Stimulated activated CD4-positive, alpha-beta T cell treated with anti-CD3 and anti-CD28 coated beads, Interleukin-2, amount 100 ng/mL, for 48 hours (primary cell): ENCODE results near the gene ZMYND15.
"Not testable (repeated sequence)": the region's sequence is repeated elsewhere in the genome, so short reads cannot be mapped to it uniquely, and the experiment has no call there.

Source experiments
- DNase-seq, 2 donors: peaks; one replicate each; pipeline ENCODE4 v3.0.0-alpha.2; 2020

Gene ZMYND15, protein sequence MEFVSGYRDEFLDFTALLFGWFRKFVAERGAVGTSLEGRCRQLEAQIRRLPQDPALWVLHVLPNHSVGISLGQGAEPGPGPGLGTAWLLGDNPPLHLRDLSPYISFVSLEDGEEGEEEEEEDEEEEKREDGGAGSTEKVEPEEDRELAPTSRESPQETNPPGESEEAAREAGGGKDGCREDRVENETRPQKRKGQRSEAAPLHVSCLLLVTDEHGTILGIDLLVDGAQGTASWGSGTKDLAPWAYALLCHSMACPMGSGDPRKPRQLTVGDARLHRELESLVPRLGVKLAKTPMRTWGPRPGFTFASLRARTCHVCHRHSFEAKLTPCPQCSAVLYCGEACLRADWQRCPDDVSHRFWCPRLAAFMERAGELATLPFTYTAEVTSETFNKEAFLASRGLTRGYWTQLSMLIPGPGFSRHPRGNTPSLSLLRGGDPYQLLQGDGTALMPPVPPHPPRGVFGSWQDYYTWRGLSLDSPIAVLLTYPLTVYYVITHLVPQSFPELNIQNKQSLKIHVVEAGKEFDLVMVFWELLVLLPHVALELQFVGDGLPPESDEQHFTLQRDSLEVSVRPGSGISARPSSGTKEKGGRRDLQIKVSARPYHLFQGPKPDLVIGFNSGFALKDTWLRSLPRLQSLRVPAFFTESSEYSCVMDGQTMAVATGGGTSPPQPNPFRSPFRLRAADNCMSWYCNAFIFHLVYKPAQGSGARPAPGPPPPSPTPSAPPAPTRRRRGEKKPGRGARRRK

DNA sequence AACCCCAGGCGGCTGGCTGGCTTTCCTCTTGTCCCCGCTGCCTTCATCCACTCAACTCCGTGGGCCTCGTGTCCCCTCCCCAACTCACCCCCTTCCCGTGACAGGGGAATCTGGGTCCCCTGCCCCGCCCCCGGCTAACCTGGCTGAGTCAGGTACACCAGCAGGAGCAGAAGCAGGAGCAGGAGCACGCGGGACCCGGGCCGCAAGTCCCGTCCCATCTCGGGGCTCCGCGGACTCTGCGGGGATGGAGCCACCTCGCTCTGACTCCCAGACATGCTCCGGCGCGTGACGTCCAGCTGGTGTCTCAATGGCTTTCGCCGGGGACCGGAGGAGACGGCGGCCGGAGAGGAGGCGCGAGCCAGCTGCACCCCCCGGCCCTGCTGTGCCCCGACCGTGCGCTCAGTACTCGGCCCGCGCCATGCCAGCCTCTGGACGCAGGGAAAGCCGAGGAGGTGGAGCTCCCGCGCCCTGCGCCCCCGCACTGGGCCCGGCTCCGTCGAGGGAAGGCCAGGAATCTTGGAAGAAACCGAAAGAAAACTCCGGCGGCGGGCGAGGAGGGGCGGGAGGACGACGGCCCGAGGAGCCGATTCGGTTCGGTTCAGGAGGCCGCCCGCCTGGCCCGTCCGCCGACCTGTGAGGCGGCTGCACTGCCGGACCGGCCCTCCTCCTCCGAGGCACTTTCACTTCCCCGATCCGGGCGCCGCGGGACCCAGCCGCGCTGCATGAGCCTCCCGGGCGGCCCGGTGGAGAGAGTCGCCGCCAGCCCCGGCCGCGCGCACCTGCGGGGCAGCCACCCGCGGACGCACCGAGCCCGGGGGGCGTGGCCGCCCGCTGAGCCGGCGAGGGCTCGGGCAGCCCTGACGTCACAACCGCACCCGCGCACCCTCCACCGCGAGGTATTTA lies at the start of gene ZMYND15, which contains the start of gene CXCL16:
TSS of gene ZMYND15 (plus strand) at position 712 of the 903 bp plus-strand sequence. CDS start 716 bp downstream, outside the sequence.
TSS of gene CXCL16 (minus strand) at position 807 of the 903 bp plus-strand sequence. CDS start at position 218, 589 bp downstream.
- peak; percentile 35 to 37 for DNase-seq

DNA sequence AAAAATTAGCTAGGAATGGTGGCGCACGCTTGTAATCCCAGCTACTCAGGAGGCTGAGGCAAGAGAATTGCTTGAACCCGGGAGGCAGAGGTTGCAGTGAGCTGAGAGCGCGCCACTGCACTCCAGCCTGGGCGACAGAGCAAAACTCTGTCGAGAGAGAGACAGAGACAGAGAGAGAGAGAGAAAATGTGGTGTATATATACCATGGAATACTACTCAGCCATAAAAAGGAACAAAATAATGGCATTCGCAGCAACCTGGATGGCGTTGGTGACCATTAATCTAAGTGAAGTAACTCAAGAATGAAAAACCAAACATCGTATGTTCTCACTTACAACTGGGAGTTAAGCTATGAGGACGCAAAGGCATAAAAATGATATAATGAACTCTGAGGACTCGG lies 49.8 kb upstream of the ZMYND15 start:
- not testable (repeated sequence) for DNase-seq

DNA sequence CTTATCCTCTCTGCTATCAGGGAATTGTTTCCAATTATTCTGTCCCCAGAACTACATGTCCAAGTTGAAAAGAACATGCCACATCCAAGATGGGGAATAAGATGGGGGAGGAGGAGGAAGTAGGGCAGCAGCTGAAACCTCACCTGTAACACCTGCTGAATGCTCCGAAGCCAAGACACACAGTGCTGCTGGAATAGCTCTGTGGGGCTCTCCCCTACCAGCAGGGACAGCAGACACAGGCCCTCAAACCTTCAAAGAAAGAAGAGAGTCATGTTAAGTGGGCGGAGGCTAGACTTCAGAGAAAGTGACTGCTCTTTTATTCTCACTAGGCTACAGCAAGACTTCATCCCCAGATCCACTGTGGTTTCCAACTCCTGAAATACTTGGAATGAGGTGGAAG lies 48.9 kb upstream of the ZMYND15 start:
- DNase-seq: no peak

DNA sequence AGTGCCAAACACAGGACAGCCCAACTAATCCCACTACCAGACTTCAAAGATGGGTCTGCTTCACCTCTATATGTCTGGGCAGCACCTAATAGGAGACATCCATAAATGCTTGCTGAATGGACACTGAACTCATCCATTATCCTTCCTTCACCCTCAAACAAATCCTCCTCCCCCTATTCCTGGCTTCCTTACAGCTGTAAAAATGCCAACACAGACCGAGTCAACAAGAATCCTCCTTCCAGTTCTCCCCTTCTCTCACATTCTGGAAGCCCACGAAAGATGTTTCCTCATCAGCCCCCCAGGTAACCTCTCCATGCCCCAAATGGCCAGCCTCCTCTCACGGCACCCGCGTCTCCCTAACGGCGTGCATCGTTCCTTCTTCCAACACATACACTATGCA lies 47.9 kb upstream of the ZMYND15 start:
- DNase-seq: no peak

GRCh38 chr17:4693416-4693815 lies 46.2 kb upstream of the ZMYND15 start:
- DNase-seq: no peak

- DNase-seq: no peak
Observed at GRCh38 chr17:4696437-4696805, 43.2 kb upstream of the ZMYND15 start.

DNA sequence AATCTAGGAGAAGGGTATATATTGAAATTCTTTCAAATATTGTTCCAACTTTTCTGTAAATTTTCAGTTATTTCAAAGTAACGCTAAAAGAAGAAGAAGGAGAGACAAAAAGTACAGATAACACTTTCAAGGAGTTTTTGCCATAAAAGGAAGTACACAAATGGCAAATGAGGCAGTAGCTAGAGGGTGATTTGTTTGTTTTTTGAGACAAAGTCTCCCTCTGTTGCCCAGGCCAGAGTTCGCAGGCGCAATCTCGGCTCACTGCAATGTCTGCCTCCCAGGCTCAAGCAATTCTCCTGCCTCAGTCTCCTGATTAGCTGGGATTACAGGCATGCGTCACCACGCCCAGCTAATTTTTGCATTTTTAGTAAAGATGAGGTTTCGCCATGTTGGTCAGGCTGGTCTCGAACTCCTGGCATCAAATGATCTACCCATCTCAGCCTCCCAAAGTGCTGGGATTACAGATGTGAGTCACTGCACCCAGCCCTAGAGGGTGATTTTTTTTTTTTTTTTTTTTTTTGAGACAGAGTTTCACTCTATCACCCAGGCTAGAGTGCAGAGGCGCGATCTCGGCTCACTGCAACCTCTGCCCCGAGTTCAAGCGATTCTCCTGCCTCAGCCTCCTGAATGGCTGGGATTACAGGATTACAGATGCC lies 40.1 kb upstream of the ZMYND15 start:
- DNase-seq: not testable (repeated sequence)

DNA sequence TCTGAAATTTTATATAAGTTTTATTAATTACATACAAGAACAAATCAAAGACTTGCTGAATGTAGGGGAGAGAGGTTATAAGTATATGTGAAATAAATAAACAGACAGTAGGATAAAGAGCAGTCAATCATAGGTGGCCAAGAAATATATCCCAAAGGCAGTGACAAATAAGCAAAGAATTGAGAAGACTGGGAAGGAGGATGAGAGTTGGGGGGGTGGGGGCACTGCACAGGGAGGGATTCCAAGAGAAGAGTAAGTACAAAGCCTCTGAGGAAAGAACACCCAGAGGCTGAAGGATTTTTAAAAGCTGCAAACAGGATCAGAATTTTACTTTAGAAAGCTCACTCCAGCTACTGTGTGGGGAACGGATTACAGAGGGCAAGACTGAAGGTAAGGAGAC lies 38.5 kb upstream of the ZMYND15 start:
- DNase-seq: no peak

DNA sequence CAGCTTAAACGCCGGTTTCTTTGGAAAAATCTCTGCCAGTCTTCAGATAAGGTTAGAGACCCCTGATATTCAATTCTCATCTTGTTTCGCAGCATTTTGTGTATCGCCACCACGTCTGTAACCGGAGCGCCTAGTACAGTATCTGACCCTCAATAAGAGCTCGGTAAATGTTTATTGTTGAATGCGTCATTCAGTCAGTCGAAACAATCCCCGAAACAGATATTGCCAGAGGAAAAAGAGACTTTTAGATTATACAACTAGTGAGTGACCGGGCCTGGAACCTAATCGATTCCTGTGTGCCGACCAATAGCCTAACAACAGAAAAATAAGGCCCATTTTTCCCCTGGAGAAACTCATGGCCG lies 36.3 kb upstream of the ZMYND15 start:
- no peak for DNase-seq

DNA sequence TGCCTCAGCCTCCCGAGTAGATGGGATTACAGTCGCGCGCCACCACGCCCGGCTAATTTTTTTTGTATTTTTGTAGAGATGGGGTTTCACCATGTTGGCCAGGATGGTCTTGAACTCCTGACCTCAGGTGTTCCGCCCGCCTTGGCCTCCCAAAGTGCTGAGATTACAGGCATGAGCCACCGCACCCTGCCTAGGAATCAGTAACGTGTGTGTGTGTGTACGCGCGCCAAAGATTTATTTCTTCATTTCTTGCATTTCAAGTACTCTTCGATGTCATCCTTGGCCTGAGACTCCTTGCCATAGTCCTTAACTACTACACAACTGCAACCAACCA lies 35.1 kb upstream of the ZMYND15 start:
- not testable (repeated sequence) for DNase-seq

- DNase-seq: no peak
Observed at GRCh38 chr17:4704991-4705390, 34.6 kb upstream of the ZMYND15 start.

DNA sequence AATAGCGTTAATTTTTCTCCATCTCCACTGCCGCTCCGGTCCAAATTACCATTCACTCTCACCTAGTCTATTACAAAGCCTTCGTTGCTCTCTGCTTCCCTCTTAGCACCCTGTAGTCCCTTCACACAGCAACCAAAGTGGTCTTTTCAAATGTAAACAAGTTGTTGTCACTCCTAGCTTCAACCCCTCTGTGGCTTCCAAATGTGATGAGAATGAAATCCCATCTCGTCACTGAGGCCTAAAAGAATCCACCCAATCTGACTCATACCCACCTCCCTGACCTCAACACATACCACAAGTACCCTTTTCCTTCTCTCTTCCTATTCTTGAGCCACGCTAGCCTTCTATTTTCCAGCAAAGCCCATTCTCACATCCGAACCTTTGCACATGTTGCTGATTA lies 33.5 kb upstream of the ZMYND15 start:
- no peak for DNase-seq

DNA sequence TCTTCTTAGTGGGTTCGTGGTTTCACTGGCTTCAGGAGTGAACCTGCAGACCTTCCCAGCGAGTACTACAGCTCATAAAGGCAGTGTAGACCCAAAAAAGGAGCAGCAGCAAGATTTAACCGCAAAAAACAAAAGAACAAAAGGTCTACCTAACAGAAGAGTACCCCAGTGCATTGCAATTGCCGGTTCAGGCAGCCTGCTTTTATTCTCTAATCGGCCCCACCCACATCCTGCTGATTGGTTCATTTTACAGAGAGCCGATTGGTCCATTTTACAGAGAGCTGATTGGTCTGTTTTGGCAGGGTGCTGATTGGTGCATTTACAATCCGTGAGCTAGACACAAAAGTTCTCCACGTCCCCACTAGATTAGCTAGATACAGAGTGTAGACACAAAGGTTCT lies 31.2 kb upstream of the ZMYND15 start:
- peak; percentile 37 to 47 for DNase-seq

DNA sequence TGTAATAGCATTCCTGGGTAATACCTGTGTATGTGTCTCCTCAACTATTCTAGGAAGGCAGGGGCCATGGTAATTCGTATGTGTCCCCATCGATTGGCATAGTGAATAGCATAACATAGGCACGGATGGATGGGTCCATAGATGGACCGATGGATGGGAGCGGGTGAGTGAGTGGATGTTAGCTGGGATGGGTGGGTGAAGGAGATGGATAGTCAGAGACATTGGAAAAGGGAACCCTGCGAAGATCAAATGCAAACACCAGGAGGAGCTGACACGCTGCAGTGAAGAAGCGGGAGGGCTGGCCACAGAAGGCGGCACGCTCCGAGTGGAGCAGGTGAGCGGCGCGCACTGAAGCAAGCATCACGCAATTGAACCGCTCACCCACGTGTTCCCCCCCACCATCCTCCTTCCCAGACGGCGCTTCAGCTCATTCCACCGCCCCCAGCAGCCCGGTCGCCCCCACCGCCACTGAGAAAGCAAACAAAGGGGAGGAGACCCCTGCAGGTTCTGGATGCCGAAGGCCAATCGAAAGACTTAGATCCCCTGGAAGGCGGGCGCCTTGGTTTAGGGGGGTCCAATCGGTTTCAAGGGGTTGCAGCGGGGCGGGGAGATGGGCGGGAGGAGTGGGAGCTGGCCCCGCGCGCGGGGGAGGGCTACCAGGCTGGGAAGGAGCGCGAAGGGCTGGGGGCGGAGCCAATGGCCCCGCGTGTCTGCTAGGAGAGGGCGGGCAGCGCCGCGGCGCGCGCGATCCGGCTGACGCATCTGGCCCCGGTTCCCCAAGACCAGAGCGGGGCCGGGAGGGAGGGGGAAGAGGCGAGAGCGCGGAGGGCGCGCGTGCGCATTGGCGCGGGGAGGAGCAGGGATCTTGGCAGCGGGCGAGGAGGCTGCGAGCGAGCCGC lies 29.6 kb upstream of the ZMYND15 start, which contains the start of gene ARRB2:
TSS of gene ARRB2 (plus strand) at position 839 of the 899 bp plus-strand sequence. CDS start 90 bp downstream, outside the sequence.
- DNase-seq: peak; percentile 96

DNA sequence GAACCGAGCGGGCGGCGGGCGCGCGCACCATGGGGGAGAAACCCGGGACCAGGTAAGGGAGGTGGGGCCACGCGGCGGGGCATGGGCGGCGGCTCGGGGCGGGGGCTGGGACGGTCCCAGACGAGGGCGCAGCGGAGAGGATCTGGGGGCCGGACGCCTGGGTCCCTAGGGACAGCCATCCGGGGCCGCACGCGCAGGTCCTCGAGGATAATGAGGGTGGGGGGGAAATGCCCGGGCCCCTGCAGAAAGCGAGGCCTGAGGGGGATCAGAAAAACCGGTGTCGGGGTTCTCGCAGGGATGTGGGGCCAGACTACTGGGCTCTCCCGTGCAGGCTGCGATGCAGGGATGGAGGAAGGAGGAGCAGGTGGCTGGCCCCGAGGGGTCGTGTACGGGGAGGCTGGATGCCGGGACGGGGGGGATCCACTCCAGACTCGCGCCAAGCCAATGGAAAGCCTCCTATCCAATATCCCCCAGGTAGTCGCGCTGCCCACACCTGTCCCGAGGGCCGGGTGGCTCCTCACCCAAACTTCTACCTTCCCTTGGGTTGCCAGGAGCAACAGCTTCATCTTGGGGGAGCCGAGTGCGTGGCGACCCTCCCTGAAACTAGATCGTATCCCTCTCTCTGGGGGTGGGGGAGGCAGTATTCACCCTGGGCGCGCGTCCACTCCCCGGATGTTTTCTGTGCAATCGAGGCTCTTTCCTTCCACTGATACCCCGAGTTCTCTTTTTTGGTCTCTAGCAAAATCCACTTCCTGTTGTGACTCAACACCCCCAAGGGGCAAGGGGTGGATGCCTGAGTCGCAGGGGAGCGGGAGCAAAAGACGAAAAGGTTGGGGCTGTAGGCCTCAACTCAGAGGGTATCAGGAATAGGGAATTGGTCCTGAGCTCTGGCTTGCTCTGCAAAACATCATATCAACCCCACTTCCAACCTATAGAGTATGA lies 28.7 kb upstream of the ZMYND15 start:
- DNase-seq: no peak

GRCh38 chr17:4711661-4712181 lies 27.9 kb upstream of the ZMYND15 start:
- DNase-seq: no peak

- DNase-seq: no peak
Observed at GRCh38 chr17:4712526-4712925, 27.1 kb upstream of the ZMYND15 start.

DNA sequence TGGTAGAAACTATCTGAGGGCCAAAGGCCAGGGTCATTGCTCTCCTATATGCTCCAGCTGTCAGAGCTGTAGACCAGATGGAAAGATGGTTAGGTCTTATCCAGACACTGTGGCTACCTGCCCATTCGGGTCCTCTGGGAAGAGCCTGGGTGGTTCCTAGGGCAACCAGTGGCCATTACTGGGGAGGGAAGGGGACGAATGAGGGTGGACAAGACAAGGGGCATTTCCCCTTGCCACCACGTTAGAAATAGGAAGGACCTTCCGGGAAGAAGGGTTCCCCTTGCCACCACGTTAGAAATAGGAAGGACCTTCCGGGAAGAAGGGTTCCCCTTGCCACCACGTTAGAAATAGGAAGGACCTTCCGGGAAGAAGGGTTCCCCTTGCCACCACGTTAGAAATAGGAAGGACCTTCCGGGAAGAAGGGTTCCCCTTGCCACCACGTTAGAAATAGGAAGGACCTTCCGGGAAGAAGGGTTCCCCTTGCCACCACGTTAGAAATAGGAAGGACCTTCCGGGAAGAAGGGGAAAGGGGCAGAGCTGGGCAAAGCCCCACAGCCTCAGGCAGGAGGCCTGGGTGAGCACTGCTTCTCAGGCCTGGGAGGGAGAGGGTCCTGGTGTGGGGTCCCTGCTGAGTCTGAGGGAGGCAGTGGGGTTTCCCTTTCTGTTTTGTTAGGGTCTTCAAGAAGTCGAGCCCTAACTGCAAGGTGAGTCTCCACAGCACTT lies 25.1 kb upstream of the ZMYND15 start:
- DNase-seq: not testable (repeated sequence)

GRCh38 chr17:4715063-4715744 lies 24.4 kb upstream of the ZMYND15 start:
- DNase-seq: no peak
